ENCODE results near the gene COMT.
"Not testable (repeated sequence)": the region's sequence is repeated elsewhere in the genome, so short reads cannot be mapped to it uniquely, and the experiment has no call there.

The COMT gene

GRCh38 chr22:19903513-19903912 is 38.1 kb upstream of the COMT start:
- no peaks in the 10 kb centered on the region for H3K4me1 Mint-ChIP-seq
- H3K27ac Mint-ChIP-seq: no peak overlapping the region
- no peaks in the 10 kb centered on the region for H3K9me3 Mint-ChIP-seq
- no peak for DNase-seq
- H3K36me3 Mint-ChIP-seq (ENCODE audit: low read depth): no peaks in the 10 kb centered on the region
- no peak for ATAC-seq
- no peak overlapping the region for H3K4me3 Mint-ChIP-seq
- H3K27me3 Mint-ChIP-seq: no peaks in the 10 kb centered on the region

- no peaks in the 10 kb centered on the region for H3K4me1 Mint-ChIP-seq
- H3K4me3 Mint-ChIP-seq: no peak overlapping the region
- no peaks in the 10 kb centered on the region for H3K27me3 Mint-ChIP-seq
- no peak overlapping the region for H3K27ac Mint-ChIP-seq
- no peak for DNase-seq
- ATAC-seq: no peak
- no peaks in the 10 kb centered on the region for H3K36me3 Mint-ChIP-seq (ENCODE audit: low read depth)
- no peaks in the 10 kb centered on the region for H3K9me3 Mint-ChIP-seq
Measured at GRCh38 chr22:19904174-19904856, 37.3 kb upstream of the COMT start.

GRCh38 chr22:19904935-19905334 is 36.6 kb upstream of the COMT start:
- Mint-ChIP-seq H3K4me1 (peaks cover 2% of the 10 kb centered on the region), H3K27ac (no peak overlapping the region), H3K36me3 (ENCODE audit: low read depth) (no peaks in the 10 kb centered on the region), H3K4me3 (no peak overlapping the region), H3K9me3 (no peaks in the 10 kb centered on the region), H3K27me3 (no peaks in the 10 kb centered on the region)
- no peak for DNase-seq
- ATAC-seq: no peak

GRCh38 chr22:19905347-19906276 is 36.0 kb upstream of the COMT start:
- H3K27me3 Mint-ChIP-seq: no peaks in the 10 kb centered on the region
- H3K4me1 Mint-ChIP-seq: peaks cover 2% of the 10 kb centered on the region
- ATAC-seq (no peak), DNase-seq (no peak)
- H3K4me3 Mint-ChIP-seq: no peak overlapping the region
- no peaks in the 10 kb centered on the region for H3K9me3 Mint-ChIP-seq
- no peak overlapping the region for H3K27ac Mint-ChIP-seq
- H3K36me3 Mint-ChIP-seq (ENCODE audit: low read depth): no peaks in the 10 kb centered on the region

- H3K27ac Mint-ChIP-seq; H3K4me3 Mint-ChIP-seq; H3K4me1 Mint-ChIP-seq; H3K27me3 Mint-ChIP-seq; H3K36me3 Mint-ChIP-seq (ENCODE audit: low read depth); DNase-seq; H3K9me3 Mint-ChIP-seq; ATAC-seq: not testable (repeated sequence)
Measured at GRCh38 chr22:19906864-19907263, 34.7 kb upstream of the COMT start.

- not testable (repeated sequence) for H3K27me3 Mint-ChIP-seq; H3K4me1 Mint-ChIP-seq; DNase-seq; H3K4me3 Mint-ChIP-seq; H3K9me3 Mint-ChIP-seq; ATAC-seq; H3K36me3 Mint-ChIP-seq (ENCODE audit: low read depth); H3K27ac Mint-ChIP-seq
Measured at GRCh38 chr22:19907902-19908301, 33.7 kb upstream of the COMT start.

- ATAC-seq: peak; percentile 85
Measured at GRCh38 chr22:19909350-19910179, 32.0 kb upstream of the COMT start.

GRCh38 chr22:19910180-19910744 is 31.3 kb upstream of the COMT start:
- no peaks in the 10 kb centered on the region for H3K9me3 Mint-ChIP-seq
- H3K27me3 Mint-ChIP-seq: no peaks in the 10 kb centered on the region
- ATAC-seq: no peak
- peaks cover 20% of the 10 kb centered on the region for H3K36me3 Mint-ChIP-seq (ENCODE audit: low read depth)
- no peak overlapping the region for H3K4me3 Mint-ChIP-seq
- H3K4me1 Mint-ChIP-seq: peaks cover 2% of the 10 kb centered on the region
- no peak overlapping the region for H3K27ac Mint-ChIP-seq
- DNase-seq: no peak

More at GRCh38 chr22:19909350-19910179, 32.0 kb upstream of the COMT start:
- no peak overlapping the region for H3K4me3 Mint-ChIP-seq
- peak; percentile 87 for DNase-seq
- H3K4me1 Mint-ChIP-seq: peaks cover 2% of the 10 kb centered on the region
- no peaks in the 10 kb centered on the region for H3K9me3 Mint-ChIP-seq
- H3K27me3 Mint-ChIP-seq: no peaks in the 10 kb centered on the region
- peaks cover 15% of the 10 kb centered on the region for H3K36me3 Mint-ChIP-seq (ENCODE audit: low read depth)
- no peak overlapping the region for H3K27ac Mint-ChIP-seq

- Mint-ChIP-seq H3K4me3 (no peak overlapping the region), H3K4me1 (peaks cover 2% of the 10 kb centered on the region), H3K9me3 (no peaks in the 10 kb centered on the region), H3K27me3 (no peaks in the 10 kb centered on the region), H3K27ac (no peak overlapping the region), H3K36me3 (ENCODE audit: low read depth) (peaks cover 22% of the 10 kb centered on the region)
- no peak for ATAC-seq
- no peak for DNase-seq
Measured at GRCh38 chr22:19911540-19912270, 29.9 kb upstream of the COMT start.

GRCh38 chr22:19912271-19912999 is 29.1 kb upstream of the COMT start:
- Mint-ChIP-seq H3K9me3 (no peaks in the 10 kb centered on the region), H3K4me1 (peaks cover 2% of the 10 kb centered on the region), H3K27ac (no peak overlapping the region), H3K36me3 (ENCODE audit: low read depth) (peaks cover 22% of the 10 kb centered on the region), H3K27me3 (no peaks in the 10 kb centered on the region), H3K4me3 (no peak overlapping the region)
- no peak for ATAC-seq
- DNase-seq: no peak

GRCh38 chr22:19913337-19913936 is 28.1 kb upstream of the COMT start:
- Mint-ChIP-seq H3K27me3 (no peaks in the 10 kb centered on the region), H3K9me3 (no peaks in the 10 kb centered on the region), H3K4me1 (peaks cover 2% of the 10 kb centered on the region), H3K36me3 (ENCODE audit: low read depth) (peaks cover 22% of the 10 kb centered on the region), H3K27ac (no peak overlapping the region), H3K4me3 (no peak overlapping the region)
- ATAC-seq (no peak), DNase-seq (no peak)

GRCh38 chr22:19914201-19914943 is 27.2 kb upstream of the COMT start:
- ATAC-seq (no peak), DNase-seq (no peak)
- Mint-ChIP-seq H3K9me3 (no peaks in the 10 kb centered on the region), H3K27ac (no peak overlapping the region), H3K27me3 (no peaks in the 10 kb centered on the region), H3K36me3 (ENCODE audit: low read depth) (peaks cover 22% of the 10 kb centered on the region), H3K4me3 (no peak overlapping the region), H3K4me1 (peaks cover 2% of the 10 kb centered on the region)

Measured in activated naive CD8-positive, alpha-beta T cell treated with anti-CD3 and anti-CD28 coated beads, Interleukin-2, amount 50 U/mL, for 24 hours (primary cell).